GM12801 (cell line): ENCODE measurements around the gene PRR5.

Experiments used
- CTCF ChIP-seq: IDR thresholded peaks from one replicate; pipeline ENCODE4 v1.5.1; 2011; ENCODE audit warnings: control low read depth; ENCODE audit not compliant: insufficient read length; ENCODE audit errors: extremely low read depth

The PRR5 gene

GRCh38 chr22:44663256-44663999, 38.6 kb upstream of the PRR5 start:
- no peak for TF ChIP-seq CTCF

- no peak for TF ChIP-seq CTCF
Observed at GRCh38 chr22:44664149-44664548, 37.9 kb upstream of the PRR5 start.

- no peak for TF ChIP-seq CTCF
Observed at GRCh38 chr22:44665115-44665514, 36.9 kb upstream of the PRR5 start.

GRCh38 chr22:44666207-44666585, 35.8 kb upstream of the PRR5 start:
- TF ChIP-seq CTCF: no peak

GRCh38 chr22:44667276-44667675, 34.7 kb upstream of the PRR5 start:
- TF ChIP-seq CTCF: no peak

GRCh38 chr22:44667829-44668189, 34.2 kb upstream of the PRR5 start:
- no peak for TF ChIP-seq CTCF

GRCh38 chr22:44668190-44668885, 33.7 kb upstream of the PRR5 start:
- no peak for TF ChIP-seq CTCF
